CD4-positive, alpha-beta T cell treated with Interleukin-17A for 4 hours (primary cell): ENCODE results near the gene SARS1.

Source experiments
- DNase-seq: peaks from one replicate; pipeline ENCODE4 v3.0.0-alpha.2; 2020; ENCODE audit warnings: mixed read lengths

Gene SARS1

DNA sequence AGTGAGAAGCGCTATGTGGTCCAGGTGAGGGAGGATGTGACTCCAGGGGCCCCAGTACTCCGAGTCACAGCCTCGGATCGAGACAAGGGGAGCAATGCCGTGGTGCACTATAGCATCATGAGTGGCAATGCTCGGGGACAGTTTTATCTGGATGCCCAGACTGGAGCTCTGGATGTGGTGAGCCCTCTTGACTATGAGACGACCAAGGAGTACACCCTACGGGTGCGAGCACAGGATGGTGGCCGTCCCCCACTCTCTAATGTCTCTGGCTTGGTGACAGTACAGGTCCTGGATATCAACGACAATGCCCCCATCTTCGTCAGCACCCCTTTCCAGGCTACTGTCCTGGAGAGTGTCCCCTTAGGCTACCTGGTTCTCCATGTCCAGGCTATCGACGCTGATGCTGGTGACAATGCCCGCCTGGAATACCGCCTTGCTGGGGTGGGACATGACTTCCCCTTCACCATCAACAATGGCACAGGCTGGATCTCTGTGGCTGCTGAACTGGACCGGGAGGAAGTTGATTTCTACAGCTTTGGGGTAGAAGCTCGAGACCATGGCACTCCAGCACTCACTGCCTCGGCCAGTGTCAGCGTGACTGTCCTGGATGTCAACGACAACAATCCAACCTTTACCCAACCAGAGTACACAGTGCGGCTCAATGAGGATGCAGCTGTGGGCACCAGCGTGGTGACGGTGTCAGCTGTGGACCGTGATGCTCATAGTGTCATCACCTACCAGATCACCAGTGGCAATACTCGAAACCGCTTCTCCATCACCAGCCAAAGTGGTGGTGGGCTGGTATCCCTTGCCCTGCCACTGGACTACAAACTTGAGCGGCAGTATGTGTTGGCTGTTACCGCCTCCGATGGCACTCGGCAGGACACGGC, 37.8 kb downstream of the SARS1 start:
- no peak for DNase-seq

GRCh38 chr1:109252167-109252892, 38.6 kb downstream of the SARS1 start:
- no peak for DNase-seq

DNA sequence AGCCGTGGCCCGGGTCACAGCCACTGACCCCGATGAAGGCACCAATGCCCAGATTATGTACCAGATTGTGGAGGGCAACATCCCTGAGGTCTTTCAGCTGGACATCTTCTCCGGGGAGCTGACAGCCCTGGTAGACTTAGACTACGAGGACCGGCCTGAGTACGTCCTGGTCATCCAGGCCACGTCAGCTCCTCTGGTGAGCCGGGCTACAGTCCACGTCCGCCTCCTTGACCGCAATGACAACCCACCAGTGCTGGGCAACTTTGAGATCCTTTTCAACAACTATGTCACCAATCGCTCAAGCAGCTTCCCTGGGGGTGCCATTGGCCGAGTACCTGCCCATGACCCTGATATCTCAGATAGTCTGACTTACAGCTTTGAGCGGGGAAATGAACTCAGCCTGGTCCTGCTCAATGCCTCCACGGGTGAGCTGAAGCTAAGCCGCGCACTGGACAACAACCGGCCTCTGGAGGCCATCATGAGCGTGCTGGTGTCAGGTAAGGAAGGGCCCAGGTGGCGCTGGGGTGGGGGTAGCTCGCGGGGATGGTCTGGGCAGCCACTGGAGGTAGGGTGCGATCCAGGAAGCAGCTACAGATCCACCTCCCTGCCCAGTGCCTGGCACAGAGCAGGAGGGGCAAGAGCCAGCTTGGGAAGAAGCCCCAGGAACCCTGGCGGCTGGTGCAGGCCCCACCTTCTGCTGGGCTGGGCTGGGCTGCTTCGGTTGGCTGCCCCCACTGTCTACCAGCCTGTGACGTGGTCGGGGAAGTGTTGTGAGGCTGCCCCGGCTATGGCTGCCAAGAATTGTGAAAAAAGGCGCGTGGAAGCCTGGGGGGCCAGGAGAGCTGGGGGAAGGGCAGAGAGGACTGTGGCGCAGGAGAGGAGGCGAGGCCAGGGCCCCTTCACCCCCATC, 39.4 kb downstream of the SARS1 start:
- DNase-seq, result no peak

DNA sequence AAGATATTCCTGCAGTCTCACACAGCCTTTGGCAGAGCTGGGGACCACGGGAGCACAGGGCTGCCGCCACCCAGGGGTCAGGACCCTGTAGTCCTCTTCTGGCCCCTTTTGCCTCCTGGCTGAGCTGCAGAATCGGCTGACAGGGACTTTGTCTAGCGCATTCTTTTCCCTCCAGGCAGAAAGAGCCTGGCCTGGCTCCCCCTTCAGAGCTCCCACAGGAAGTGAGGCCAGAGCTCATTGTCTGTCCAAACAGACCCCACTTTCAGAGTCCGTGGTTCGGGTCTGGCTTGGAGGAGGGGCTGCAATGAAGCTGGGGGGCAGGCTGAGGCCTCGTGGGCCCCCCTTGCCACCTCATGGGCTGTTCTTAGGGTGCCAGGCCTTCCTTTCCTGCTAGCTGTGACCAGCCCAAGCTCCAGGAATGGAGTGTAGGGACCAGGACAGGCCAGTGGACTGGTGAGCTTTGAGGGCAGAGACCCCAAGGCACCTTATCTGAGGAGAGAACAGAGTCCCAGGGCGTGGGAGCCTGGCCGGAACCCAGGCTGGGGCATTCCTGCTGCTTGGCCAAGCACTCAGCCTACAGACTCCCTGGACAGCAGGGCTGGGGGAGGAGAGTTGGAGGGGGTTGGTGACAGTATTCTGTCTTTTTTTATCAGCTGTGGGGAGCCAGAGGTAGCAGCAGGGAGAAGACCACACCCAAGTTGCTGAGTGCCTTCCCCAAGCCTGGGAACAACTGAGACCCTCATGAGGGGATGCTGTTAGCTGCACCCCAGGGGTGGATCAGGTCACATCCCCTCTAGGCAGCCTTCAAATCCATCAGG, 40.3 kb downstream of the SARS1 start:
- no peak for DNase-seq

DNA sequence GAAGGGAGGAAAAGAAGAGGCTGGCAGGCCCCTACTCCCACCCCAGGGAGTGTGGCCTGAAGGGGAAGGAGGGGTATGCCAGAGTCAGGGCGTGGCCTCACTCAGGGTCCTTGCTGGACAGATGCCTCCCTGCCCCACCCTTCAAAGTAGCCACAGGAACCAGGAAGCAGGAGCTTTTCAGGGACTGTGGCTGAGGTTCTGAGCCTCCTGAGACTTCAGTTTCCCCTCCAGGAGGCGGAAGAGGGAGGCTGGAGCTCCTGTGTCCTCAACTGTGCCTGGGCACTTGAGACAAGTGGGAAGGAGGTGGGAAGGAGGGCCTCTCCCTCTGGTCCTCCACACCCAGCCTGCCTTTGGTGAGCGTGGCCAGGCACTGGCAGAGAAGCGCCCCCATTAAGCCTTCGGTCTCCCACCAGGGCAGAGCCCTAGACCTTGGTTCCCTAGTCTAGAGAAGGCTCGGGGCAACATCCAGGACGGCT, 40.9 kb downstream of the SARS1 start:
- DNase-seq, result no peak

DNA sequence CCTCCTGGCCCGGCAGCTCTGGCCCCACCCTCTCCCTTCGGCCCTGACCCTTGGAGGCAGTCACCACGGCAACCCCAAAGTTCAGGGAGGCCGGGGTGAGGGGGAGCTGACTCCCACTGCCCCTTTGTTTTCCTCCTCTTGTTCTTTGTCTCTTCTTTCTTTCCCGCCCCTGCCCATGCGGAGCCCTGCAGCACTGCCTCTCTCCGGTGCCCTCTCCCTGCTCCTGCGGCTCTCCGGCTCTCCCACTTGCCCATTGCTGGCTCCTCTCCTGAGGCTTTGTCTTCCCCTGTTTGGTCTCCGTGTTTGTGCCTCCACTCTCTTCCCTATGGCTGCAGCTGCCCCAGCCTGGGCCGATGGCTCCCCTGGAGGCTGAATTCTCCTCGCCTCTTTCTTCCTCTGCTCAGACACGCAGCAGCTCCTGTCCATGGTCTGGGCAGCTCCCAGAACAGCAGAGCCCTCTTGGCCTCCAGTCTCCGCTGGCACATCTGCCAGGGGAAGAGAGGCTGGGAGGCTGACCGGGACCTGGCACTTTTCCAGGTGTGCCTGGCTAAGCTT, 41.5 kb downstream of the SARS1 start:
- no peak for DNase-seq

GRCh38 chr1:109255678-109256077, 42.0 kb downstream of the SARS1 start:
- DNase-seq, result no peak

- no peak for DNase-seq
These were observed 42.4 kb downstream of the SARS1 start for GRCh38 chr1:109256085-109256484.

DNA sequence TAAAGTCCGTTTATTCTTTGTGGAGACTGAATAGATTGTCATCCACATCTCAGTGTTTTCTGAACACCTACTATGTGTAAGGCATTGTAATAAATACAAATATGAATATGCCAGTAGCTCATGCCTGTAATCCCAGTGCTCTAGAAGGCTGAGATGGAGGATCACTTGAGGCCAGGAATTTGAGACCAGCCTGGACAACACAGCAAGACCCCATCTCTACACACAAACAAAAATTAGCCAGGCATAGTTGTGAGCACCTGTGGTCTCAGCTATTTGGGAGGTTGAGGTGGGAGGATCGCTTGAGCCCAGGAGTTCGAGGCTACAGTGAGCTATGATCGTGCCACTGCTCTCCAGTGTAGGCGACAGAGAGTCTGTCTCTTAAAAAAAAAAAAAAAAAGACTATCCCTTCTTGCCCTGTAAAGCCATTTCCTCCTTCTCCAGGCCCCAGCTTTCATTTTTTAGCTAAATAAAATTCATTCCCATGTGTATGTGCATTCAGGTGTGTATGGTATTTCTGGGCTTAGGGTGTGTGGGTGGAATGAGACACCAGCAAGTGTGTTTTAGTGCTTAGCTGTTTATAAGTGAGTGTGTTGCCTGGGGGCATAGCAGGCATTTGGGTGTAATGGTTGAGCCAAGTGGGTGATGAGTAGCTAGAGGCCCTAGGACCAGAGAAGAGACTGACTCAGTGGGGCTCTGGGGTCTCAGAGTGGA, 43.4 kb downstream of the SARS1 start:
- DNase-seq, result no peak

DNA sequence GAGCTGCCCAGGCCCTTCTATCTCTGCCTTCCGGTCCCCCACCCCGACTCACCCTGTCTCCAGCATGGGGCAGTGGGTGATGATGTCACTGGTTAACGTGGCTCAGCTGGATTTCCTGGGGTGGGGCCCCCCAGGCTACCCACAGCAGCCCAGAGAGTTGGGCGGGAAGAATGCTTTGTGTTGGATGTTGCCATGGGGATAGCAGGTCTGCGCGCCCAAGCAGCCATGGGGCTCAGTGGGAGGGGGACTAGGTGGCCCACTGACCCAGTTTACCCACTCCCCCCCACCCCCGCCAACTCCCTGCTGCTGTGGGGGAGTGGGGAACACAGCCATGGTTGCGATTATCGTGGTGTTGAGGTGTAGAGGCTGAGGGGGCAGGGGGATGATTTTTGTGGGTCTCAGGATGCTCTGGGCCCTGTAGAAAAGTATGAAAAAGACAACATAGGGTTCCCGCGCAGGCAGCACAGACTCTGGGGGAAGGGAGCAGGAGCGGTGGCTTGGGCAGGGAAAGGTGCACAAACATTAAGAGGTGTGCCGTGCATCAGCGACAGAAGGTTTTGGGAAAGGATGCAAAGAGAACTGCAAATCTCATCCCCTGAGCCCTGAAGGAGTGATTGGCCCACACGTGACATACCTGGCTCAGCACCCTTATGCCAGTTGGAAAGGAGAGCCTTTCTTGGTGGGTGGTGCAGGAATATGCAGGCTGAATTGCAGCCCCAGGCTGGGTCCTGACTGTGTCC, 44.1 kb downstream of the SARS1 start:
- no peak for DNase-seq

GRCh38 chr1:109258481-109259466, 45.1 kb downstream of the SARS1 start:
- DNase-seq, result no peak

- no peak for DNase-seq
These were observed 46.2 kb downstream of the SARS1 start for GRCh38 chr1:109259674-109260557.

- no peak for DNase-seq
These were observed 47.3 kb downstream of the SARS1 start for GRCh38 chr1:109261006-109261405.

DNA sequence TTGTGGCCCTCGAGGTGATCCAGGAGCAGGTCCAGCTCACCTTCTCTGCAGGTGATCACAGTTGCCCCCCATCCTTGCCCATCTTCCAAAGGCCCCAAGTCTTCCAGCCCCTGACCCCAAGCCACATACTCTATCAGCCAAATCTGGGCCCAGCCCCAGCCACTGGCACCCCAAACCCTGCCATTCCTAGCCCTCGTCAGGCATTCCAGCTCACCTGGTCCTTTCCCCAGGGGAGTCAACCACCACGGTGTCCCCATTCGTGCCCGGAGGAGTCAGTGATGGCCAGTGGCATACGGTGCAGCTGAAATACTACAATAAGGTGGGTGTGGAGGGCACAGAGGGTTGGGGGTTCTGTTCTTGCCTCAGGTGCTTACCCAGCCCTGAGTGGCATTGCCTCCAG, 47.9 kb downstream of the SARS1 start:
- DNase-seq, result no peak

DNA sequence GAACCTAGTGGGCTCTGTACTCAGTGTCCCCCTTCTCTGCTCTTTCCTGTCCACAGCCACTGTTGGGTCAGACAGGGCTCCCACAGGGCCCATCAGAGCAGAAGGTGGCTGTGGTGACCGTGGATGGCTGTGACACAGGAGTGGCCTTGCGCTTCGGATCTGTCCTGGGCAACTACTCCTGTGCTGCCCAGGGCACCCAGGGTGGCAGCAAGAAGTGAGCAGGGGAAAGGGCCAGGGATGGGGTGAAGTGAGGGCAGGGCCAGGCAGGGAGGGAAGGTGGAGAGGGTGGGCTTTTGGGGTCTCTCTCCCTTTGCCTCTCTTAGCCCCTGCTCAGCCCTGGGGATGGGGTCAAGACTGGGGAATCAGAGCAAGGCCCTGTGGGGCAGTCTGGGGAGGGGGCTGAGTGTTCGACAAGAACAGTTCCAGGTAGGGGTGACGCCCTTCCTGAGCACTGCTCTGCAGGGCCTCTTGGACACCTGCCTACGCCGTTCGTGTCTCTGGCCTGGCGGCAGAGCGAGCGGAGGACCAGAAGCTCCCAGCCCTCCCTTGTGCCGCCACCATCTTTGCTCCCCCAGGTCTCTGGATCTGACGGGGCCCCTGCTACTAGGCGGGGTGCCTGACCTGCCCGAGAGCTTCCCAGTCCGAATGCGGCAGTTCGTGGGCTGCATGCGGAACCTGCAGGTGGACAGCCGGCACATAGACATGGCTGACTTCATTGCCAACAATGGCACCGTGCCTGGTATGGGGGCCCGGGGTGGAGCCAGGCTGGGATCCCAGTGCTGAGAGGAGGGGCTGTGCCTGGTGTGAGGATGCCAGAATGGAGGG, 48.7 kb downstream of the SARS1 start:
- DNase-seq, result no peak

DNA sequence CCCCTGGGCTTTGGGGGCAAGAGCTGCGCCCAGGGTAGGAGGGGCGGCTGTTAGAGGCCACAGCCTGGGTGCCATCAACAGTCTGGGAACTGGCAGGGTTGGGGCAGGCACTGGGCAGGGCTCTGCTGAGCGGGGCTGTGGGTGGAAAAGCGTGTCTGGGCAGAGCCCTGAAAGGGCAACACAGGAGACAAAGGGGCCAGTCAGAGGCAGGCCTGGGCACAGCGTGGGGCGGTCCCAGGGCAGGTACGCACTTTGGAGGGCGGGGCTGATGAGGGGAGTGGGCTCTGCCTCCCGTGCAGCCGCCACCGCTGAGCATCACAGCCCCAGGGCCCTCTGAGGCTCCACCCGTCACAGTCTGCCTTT, 49.5 kb downstream of the SARS1 start:
- no peak for DNase-seq
